ENCODE results near the gene THEM4. TPM values are rescaled to one million over a fixed set of nuclear protein-coding genes. Genes with fewer than 3 reads are reported as not detected.

The THEM4 gene
- total RNA-seq, 1 experiment from 2014 or later = 87.8 TPM

- Histone ChIP-seq H4K20me1 (ENCODE audit: insufficient read depth, low read depth, low read length) (no peaks in the 10 kb centered on the region), H3K4me3 (ENCODE audit: low read length) (no peak overlapping the region)
- DNase-seq = no peak
Observed at GRCh38 chr1:151849126-151849525, 60.2 kb downstream of the THEM4 start.

DNA sequence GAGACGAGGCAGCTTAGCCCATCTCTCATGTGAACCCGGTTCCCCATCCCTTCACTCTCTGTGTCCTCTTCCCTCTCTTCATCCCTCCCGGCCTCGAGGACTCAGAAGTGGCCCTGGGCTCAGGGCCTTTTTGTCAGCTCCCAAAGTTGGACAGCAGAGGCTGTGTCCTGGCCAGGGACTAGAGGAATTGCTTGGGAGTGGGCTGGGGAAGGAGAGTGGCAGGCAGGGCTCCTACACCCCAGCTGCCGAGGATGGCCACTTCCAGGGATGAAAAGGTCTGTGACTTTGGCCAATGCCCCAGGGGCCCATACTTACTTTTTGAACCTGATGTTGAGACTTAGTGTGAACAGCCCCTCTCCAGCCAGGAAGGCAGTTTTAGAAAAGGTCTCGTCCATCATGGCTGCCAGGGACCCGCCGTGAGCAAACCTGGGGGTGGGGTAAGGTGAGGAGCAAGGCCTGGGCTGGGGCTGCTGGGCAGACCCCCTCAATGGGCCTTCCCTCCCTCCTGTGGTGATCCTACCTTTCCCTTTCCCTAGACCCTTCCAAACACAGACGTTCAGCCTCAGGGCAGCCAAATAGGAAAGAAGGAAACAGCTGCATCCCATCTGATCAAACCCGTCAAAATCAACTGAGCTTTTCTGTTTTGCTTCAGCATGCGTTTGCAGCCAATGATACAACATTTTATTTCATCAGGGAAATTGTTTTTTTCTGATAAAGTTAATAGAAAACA, 61.3 kb downstream of the THEM4 start:
- H4K20me1 ChIP-seq (ENCODE audit: insufficient read depth, low read depth, low read length) = no peaks in the 10 kb centered on the region

More at GRCh38 chr1:151849126-151849525, 60.2 kb downstream of the THEM4 start:
- no peaks in the 10 kb centered on the region for H3K9me2 ChIP-seq (replicated peaks; ENCODE audit: insufficient read depth, low read length)
- H3K4me1 ChIP-seq (ENCODE audit: low read length) = peaks cover 4% of the 10 kb centered on the region
- H3K27me3 ChIP-seq (ENCODE audit: low read length) = no peaks in the 10 kb centered on the region
- H2AFZ ChIP-seq (ENCODE audit: low read length) = no peak overlapping the region
- no peak overlapping the region for H3K4me2 ChIP-seq (ENCODE audit: low read depth, low read length, poor library complexity, severe bottlenecking)
- no peaks in the 10 kb centered on the region for H3K36me3 ChIP-seq (ENCODE audit: insufficient read depth, low read length)
- H3K79me2 ChIP-seq (ENCODE audit: low read length) = no peaks in the 10 kb centered on the region
- H3K27ac ChIP-seq (ENCODE audit: low read length) = no peak overlapping the region
- no peak overlapping the region for H3K9ac ChIP-seq (ENCODE audit: low read length)
- H3K9me3 ChIP-seq (ENCODE audit: low read length) = no peaks in the 10 kb centered on the region

DNA sequence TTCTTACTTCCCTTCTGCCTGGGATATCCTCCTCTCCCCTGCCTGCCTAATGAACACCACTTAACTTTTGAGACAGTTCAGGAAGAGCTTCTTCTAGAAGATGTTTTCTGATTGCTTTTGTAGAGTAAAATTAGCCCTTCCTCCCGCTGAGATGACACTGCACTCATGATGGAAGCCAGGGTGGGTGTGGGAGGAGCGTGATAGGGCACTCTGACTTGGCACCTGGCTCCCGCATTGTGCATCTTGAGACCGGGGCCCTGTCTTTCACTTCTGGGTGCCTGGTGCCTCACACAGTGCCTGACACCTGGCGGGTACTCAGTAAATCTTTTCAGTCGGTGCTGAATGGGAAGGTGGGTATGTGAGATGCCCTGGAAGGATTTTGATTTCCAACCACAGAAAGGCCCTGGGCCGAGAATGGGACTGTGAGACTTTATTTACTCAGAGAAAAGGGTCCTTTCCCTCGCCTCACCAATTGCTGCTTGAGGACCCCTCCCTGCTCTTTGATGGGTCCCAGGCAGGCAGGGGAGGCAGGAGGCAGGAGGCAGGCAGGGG, 62.5 kb downstream of the THEM4 start:
- no peak for DNase-seq
- Histone ChIP-seq H3K36me3 (ENCODE audit: insufficient read depth, low read length) (no peaks in the 10 kb centered on the region), H3K27me3 (ENCODE audit: low read length) (no peaks in the 10 kb centered on the region), H3K4me1 (ENCODE audit: low read length) (peaks cover 18% of the 10 kb centered on the region), H4K20me1 (ENCODE audit: insufficient read depth, low read depth, low read length) (no peaks in the 10 kb centered on the region), H2AFZ (ENCODE audit: low read length) (no peak overlapping the region), H3K9ac (ENCODE audit: low read length) (no peak overlapping the region), H3K79me2 (ENCODE audit: low read length) (no peaks in the 10 kb centered on the region), H3K9me3 (ENCODE audit: low read length) (no peaks in the 10 kb centered on the region), H3K9me2 (replicated peaks; ENCODE audit: insufficient read depth, low read length) (no peaks in the 10 kb centered on the region), H3K4me3 (ENCODE audit: low read length) (no peak overlapping the region), H3K27ac (ENCODE audit: low read length) (no peak overlapping the region), H3K4me2 (ENCODE audit: low read depth, low read length, poor library complexity, severe bottlenecking) (no peak overlapping the region)

More for the DNA sequence above, 61.3 kb downstream of the THEM4 start:
- no peaks in the 10 kb centered on the region for H3K9me2 ChIP-seq (replicated peaks; ENCODE audit: insufficient read depth, low read length)
- no peak overlapping the region for H3K4me2 ChIP-seq (ENCODE audit: low read depth, low read length, poor library complexity, severe bottlenecking)
- DNase-seq = no peak
- H3K9me3 ChIP-seq (ENCODE audit: low read length) = no peaks in the 10 kb centered on the region
- no peak overlapping the region for H3K27ac ChIP-seq (ENCODE audit: low read length)
- H3K9ac ChIP-seq (ENCODE audit: low read length) = no peak overlapping the region
- H3K4me3 ChIP-seq (ENCODE audit: low read length) = no peak overlapping the region
- peaks cover 15% of the 10 kb centered on the region for H3K4me1 ChIP-seq (ENCODE audit: low read length)
- H3K36me3 ChIP-seq (ENCODE audit: insufficient read depth, low read length) = no peaks in the 10 kb centered on the region
- no peak overlapping the region for H2AFZ ChIP-seq (ENCODE audit: low read length)
- H3K27me3 ChIP-seq (ENCODE audit: low read length) = no peaks in the 10 kb centered on the region
- H3K79me2 ChIP-seq (ENCODE audit: low read length) = no peaks in the 10 kb centered on the region

GRCh38 chr1:151846062-151846568, 63.2 kb downstream of the THEM4 start:
- Histone ChIP-seq H3K9me3 (ENCODE audit: low read length) (no peaks in the 10 kb centered on the region), H3K27me3 (ENCODE audit: low read length) (no peaks in the 10 kb centered on the region), H3K36me3 (ENCODE audit: insufficient read depth, low read length) (no peaks in the 10 kb centered on the region), H3K79me2 (ENCODE audit: low read length) (no peaks in the 10 kb centered on the region), H3K27ac (ENCODE audit: low read length) (no peak overlapping the region), H3K9ac (ENCODE audit: low read length) (no peak overlapping the region), H3K9me2 (replicated peaks; ENCODE audit: insufficient read depth, low read length) (no peaks in the 10 kb centered on the region), H2AFZ (ENCODE audit: low read length) (no peak overlapping the region), H4K20me1 (ENCODE audit: insufficient read depth, low read depth, low read length) (no peaks in the 10 kb centered on the region), H3K4me3 (ENCODE audit: low read length) (no peak overlapping the region), H3K4me1 (ENCODE audit: low read length) (peaks cover 18% of the 10 kb centered on the region), H3K4me2 (ENCODE audit: low read depth, low read length, poor library complexity, severe bottlenecking) (no peak overlapping the region)
- no peak for DNase-seq

GRCh38 chr1:151843398-151843797, 65.9 kb downstream of the THEM4 start:
- Histone ChIP-seq H3K79me2 (ENCODE audit: low read length) (no peaks in the 10 kb centered on the region), H3K9me2 (replicated peaks; ENCODE audit: insufficient read depth, low read length) (no peaks in the 10 kb centered on the region), H3K4me1 (ENCODE audit: low read length) (peaks cover 30% of the 10 kb centered on the region), H3K36me3 (ENCODE audit: insufficient read depth, low read length) (no peaks in the 10 kb centered on the region), H3K4me3 (ENCODE audit: low read length) (no peak overlapping the region), H2AFZ (ENCODE audit: low read length) (no peak overlapping the region), H4K20me1 (ENCODE audit: insufficient read depth, low read depth, low read length) (no peaks in the 10 kb centered on the region), H3K9ac (ENCODE audit: low read length) (no peak overlapping the region), H3K9me3 (ENCODE audit: low read length) (no peaks in the 10 kb centered on the region), H3K27ac (ENCODE audit: low read length) (no peak overlapping the region), H3K27me3 (ENCODE audit: low read length) (no peaks in the 10 kb centered on the region), H3K4me2 (ENCODE audit: low read depth, low read length, poor library complexity, severe bottlenecking) (peak overlapping the region; percentile 26)
- DNase-seq = peak; percentile 83

GRCh38 chr1:151841141-151841540, 68.2 kb downstream of the THEM4 start:
- Histone ChIP-seq H3K4me3 (ENCODE audit: low read length) (no peak overlapping the region), H3K9me2 (replicated peaks; ENCODE audit: insufficient read depth, low read length) (no peaks in the 10 kb centered on the region), H3K9ac (ENCODE audit: low read length) (no peak overlapping the region), H4K20me1 (ENCODE audit: insufficient read depth, low read depth, low read length) (no peaks in the 10 kb centered on the region), H3K27ac (ENCODE audit: low read length) (no peak overlapping the region), H3K79me2 (ENCODE audit: low read length) (no peaks in the 10 kb centered on the region), H3K27me3 (ENCODE audit: low read length) (no peaks in the 10 kb centered on the region), H2AFZ (ENCODE audit: low read length) (no peak overlapping the region), H3K36me3 (ENCODE audit: insufficient read depth, low read length) (no peaks in the 10 kb centered on the region), H3K4me2 (ENCODE audit: low read depth, low read length, poor library complexity, severe bottlenecking) (no peak overlapping the region), H3K4me1 (ENCODE audit: low read length) (peaks cover 30% of the 10 kb centered on the region), H3K9me3 (ENCODE audit: low read length) (no peaks in the 10 kb centered on the region)
- DNase-seq = no peak

DNA sequence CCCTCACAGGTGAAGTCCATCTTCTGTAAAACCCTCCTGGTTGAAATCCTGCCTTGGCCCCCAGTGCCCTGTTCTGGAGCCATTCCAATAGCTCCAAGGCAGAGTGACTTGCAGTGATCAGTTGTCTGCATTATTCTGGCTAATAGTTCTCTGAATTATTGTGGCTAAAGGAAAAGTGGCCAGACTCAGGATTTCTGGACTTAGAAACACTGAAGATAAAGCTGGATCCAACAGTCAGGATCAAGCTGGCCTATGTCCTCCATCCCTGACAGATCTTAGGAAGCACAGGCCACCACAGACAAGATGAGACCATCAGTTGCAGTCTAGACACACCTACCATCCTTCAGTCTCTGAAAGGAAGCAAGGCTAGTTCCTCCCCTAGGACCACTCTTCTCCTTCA, 68.9 kb downstream of the THEM4 start:
- Histone ChIP-seq H3K4me1 (ENCODE audit: low read length) (peaks cover 30% of the 10 kb centered on the region), H3K9me3 (ENCODE audit: low read length) (no peaks in the 10 kb centered on the region), H3K4me2 (ENCODE audit: low read depth, low read length, poor library complexity, severe bottlenecking) (no peak overlapping the region), H3K4me3 (ENCODE audit: low read length) (no peak overlapping the region), H2AFZ (ENCODE audit: low read length) (no peak overlapping the region), H3K9me2 (replicated peaks; ENCODE audit: insufficient read depth, low read length) (no peaks in the 10 kb centered on the region), H3K36me3 (ENCODE audit: insufficient read depth, low read length) (no peaks in the 10 kb centered on the region), H4K20me1 (ENCODE audit: insufficient read depth, low read depth, low read length) (no peaks in the 10 kb centered on the region), H3K27me3 (ENCODE audit: low read length) (no peaks in the 10 kb centered on the region), H3K9ac (ENCODE audit: low read length) (no peak overlapping the region), H3K79me2 (ENCODE audit: low read length) (no peaks in the 10 kb centered on the region), H3K27ac (ENCODE audit: low read length) (no peak overlapping the region)
- DNase-seq = no peak

- Histone ChIP-seq H3K9ac (ENCODE audit: low read length) (no peak within 1 kb of the TSS), H3K9me2 (replicated peaks; ENCODE audit: insufficient read depth, low read length) (no peaks in the 10 kb centered on the region), H3K36me3 (ENCODE audit: insufficient read depth, low read length) (no peaks in the 10 kb centered on the region), H3K4me3 (ENCODE audit: low read length) (peak within 1 kb of the TSS; percentile 34; the same call in 1 of the 2 replicates), H3K9me3 (ENCODE audit: low read length) (no peaks in the 10 kb centered on the region), H3K27ac (ENCODE audit: low read length) (no peak within 1 kb of the TSS), H4K20me1 (ENCODE audit: insufficient read depth, low read depth, low read length) (no peaks in the 10 kb centered on the region), H3K79me2 (ENCODE audit: low read length) (no peaks in the 10 kb centered on the region), H2AFZ (ENCODE audit: low read length) (no peak within 1 kb of the TSS), H3K27me3 (ENCODE audit: low read length) (no peaks in the 10 kb centered on the region), H3K4me2 (ENCODE audit: low read depth, low read length, poor library complexity, severe bottlenecking) (peak within 1 kb of the TSS; percentile 46), H3K4me1 (ENCODE audit: low read length) (peaks cover 30% of the 10 kb centered on the region)
- no peak for DNase-seq
Observed at GRCh38 chr1:151839457-151840403, 69.6 kb downstream of the THEM4 start, which contains the start of gene C2CD4D. TSS of gene C2CD4D (minus strand) at chr1:151839820. CDS start at chr1:151838989, 831 bp downstream.
